B cell (primary cell): ENCODE results near the gene TSSK6. TPM values are rescaled to one million over a fixed set of nuclear protein-coding genes. Genes with fewer than 3 reads are reported as not detected.

Experiments used
- ATAC-seq: fragments of 200-7000 bp; cut with Tn5 transposase; one replicate; pipeline ENCODE4 v1.10.0; 2021; ENCODE audit warnings: low read depth, mild to moderate bottlenecking, moderate number of reproducible peaks, moderate library complexity
- CTCF ChIA-PET: fragments of 350-600 bp; sonication (Branson Sonifier 250); formaldehyde crosslinking; loops from one replicate; lab custom pipeline; 2021; ENCODE audit warnings: antibody characterized with exemption, inconsistent platforms; lab: Charles Lee
- POLR2A ChIA-PET: fragments of 350-600 bp; sonication (Branson Sonifier 250); formaldehyde crosslinking; loops from one replicate; lab custom pipeline; 2021; ENCODE audit warnings: antibody characterized with exemption; lab: Charles Lee
- DNase-seq: peaks from one replicate; pipeline ENCODE4 v3.0.0; 2013
- H2AFZ ChIP-seq: 2 replicates; pipeline ENCODE4 v1.6.1; 2012; ENCODE audit warnings: mild to moderate bottlenecking, low read depth, low read length; ENCODE audit not compliant: insufficient read depth, poor library complexity, severe bottlenecking
- H3K27ac ChIP-seq, 2 donors: 1 replicate in 1 of 2; 2 replicates in 1 of 2; pipeline ENCODE4 v1.5.1; 2012 to 2013; ENCODE audit warnings: low read length in 2 of 2, mild to moderate bottlenecking in 2 of 2, moderate library complexity in 1 of 2
- H3K27me3 ChIP-seq, 4 experiments: fragments of 200-600 bp in 1 of 4; sonication (generic) in 1 of 4; replicated peaks in 1 of 4; 1 replicate in 2 of 4; 2 replicates in 2 of 4; pipeline versions ENCODE4 v1.6.1 to v1.7.0; 2013 to 2016; ENCODE audit warnings: low read length in 3 of 4, mild to moderate bottlenecking in 2 of 4, mixed read lengths in 1 of 4, moderate library complexity in 1 of 4; ENCODE audit not compliant: insufficient read depth in 4 of 4, control insufficient read depth in 3 of 4; ENCODE audit errors: control extremely low read depth in 1 of 4
- H3K36me3 ChIP-seq, 2 experiments: replicated peaks in 1 of 2; 1 replicate in 1 of 2; 2 replicates in 1 of 2; pipeline versions ENCODE4 v1.6.1 to v1.7.1; 2013; ENCODE audit warnings: low read length in 1 of 2; ENCODE audit not compliant: insufficient read depth in 2 of 2, control insufficient read depth in 1 of 2; ENCODE audit errors: control extremely low read depth in 1 of 2, extremely low read depth in 1 of 2
- H3K4me1 ChIP-seq, 2 donors: fragments of 200-600 bp in 1 of 2; sonication (generic) in 1 of 2; 1 replicate in 1 of 2; 2 replicates in 1 of 2; pipeline versions ENCODE4 v1.5.1 to v1.6.1; 2013 to 2017; ENCODE audit warnings: low read length in 2 of 2; ENCODE audit not compliant: control insufficient read depth in 2 of 2, insufficient read depth in 2 of 2
- H3K4me2 ChIP-seq: replicated peaks from 2 replicates; pipeline ENCODE3; 2012; ENCODE audit warnings: mild to moderate bottlenecking, low read depth, low read length; ENCODE audit not compliant: poor library complexity, severe bottlenecking
- H3K4me3 ChIP-seq, 5 experiments: fragments of 200-600 bp in 1 of 5; sonication (generic) in 1 of 5; 1 replicate in 3 of 5; 2 replicates in 2 of 5; pipeline versions ENCODE4 v1.5.1 to v1.7.0; 2011 to 2016; ENCODE audit warnings: low read length in 4 of 5, mild to moderate bottlenecking in 4 of 5, low read depth in 2 of 5, control low read depth in 1 of 5, moderate library complexity in 1 of 5; ENCODE audit not compliant: insufficient read depth in 1 of 5; ENCODE audit errors: control extremely low read depth in 1 of 5, extremely low read depth in 1 of 5
- H3K79me2 ChIP-seq: fragments of 200-600 bp; sonication (generic); one replicate; pipeline ENCODE4 v1.6.0; 2016; ENCODE audit warnings: low read length; ENCODE audit not compliant: control insufficient read depth, insufficient read depth
- H3K9ac ChIP-seq: fragments of 200-600 bp; sonication (generic); 2 replicates; pipeline ENCODE4 v1.6.1; 2017; ENCODE audit warnings: mild to moderate bottlenecking, low read length, moderate library complexity
- H3K9me3 ChIP-seq, 3 donors: one replicate each; pipeline versions ENCODE4 v1.6.1 to v1.7.1; 2013; ENCODE audit warnings: low read length in 2 of 3; ENCODE audit not compliant: control insufficient read depth in 2 of 3, insufficient read depth in 1 of 3; ENCODE audit errors: control extremely low read depth in 1 of 3
- H4K20me1 ChIP-seq: 2 replicates; pipeline ENCODE4 v1.6.0; 2012; ENCODE audit warnings: mild to moderate bottlenecking, low read length; ENCODE audit not compliant: insufficient read depth, control insufficient read depth, poor library complexity, severe bottlenecking
- H3K27ac Mint-ChIP-seq: one replicate; pipeline ENCODE4 v1.8.0; 2021; ENCODE audit warnings: mixed read lengths
- H3K27me3 Mint-ChIP-seq: one replicate; pipeline ENCODE4 v1.8.0; 2021; ENCODE audit warnings: mixed read lengths
- H3K4me1 Mint-ChIP-seq: one replicate; pipeline ENCODE4 v1.8.0; 2021; ENCODE audit warnings: mixed read lengths
- H3K4me3 Mint-ChIP-seq: one replicate; pipeline ENCODE4 v1.8.0; 2021; ENCODE audit warnings: mixed read lengths
- H3K9me3 Mint-ChIP-seq: one replicate; pipeline ENCODE4 v1.8.0; 2022; ENCODE audit warnings: mixed read lengths; ENCODE audit not compliant: insufficient read depth
- EZH2 ChIP-seq: IDR thresholded peaks from 2 replicates; pipeline ENCODE4 v1.6.1; 2012; ENCODE audit warnings: borderline replicate concordance, low read depth, mild to moderate bottlenecking, moderate library complexity, low read length; ENCODE audit not compliant: insufficient read depth, poor library complexity, severe bottlenecking
- WGBS: methylation state at CpG from one replicate; pipeline ENCODE4 v1.1.5; 2013; ENCODE audit warnings: missing lambda C conversion rate; ENCODE audit not compliant: insufficient coverage; 5-methylcytosine and 5-hydroxymethylcytosine counted together
- intact Hi-C: fragments of 100-400 bp; cut with micrococcal nuclease; formaldehyde crosslinking; loops from one replicate; pipeline ENCODE4 v1.10.0; 2022
- polyA plus RNA-seq: library from polyadenylated mRNA; depleted of rRNA; stranded (reverse); fragments of >200 nt; gene quantifications from 2 replicates; pipeline ENCODE4 v1.2.3, GENCODE V29; 2012
- total RNA-seq, 2 donors: library from RNA; stranded (reverse); fragments of 120-200 nt in 1 of 2; gene quantifications; 1 replicate in 1 of 2; 2 replicates in 1 of 2; pipeline versions ENCODE4 v1.2.3 to v1.2.4, GENCODE V29; 2013 to 2022
- TF ChIP-seq, protein P1 (sequence below): fragments of 200-600 bp; IDR thresholded peaks from one replicate; pipeline ENCODE4 v1.8.0; 2022; ENCODE audit warnings: antibody characterized with exemption, mild to moderate bottlenecking

TSSK6 gene
- total and polyA plus RNA-seq, 2 donors (not counting 1 experiment from before 2014, with no cell fraction given), result 8.9 to 9.6 TPM

- 23% methylated on average over 74 of the region's 74 CpGs for WGBS
- no peak overlapping the region for H3K27ac Mint-ChIP-seq
- POLR2A ChIA-PET, result no interaction called here
- no peak overlapping the region for H3K27ac ChIP-seq
- TF ChIP-seq, protein P1, sequence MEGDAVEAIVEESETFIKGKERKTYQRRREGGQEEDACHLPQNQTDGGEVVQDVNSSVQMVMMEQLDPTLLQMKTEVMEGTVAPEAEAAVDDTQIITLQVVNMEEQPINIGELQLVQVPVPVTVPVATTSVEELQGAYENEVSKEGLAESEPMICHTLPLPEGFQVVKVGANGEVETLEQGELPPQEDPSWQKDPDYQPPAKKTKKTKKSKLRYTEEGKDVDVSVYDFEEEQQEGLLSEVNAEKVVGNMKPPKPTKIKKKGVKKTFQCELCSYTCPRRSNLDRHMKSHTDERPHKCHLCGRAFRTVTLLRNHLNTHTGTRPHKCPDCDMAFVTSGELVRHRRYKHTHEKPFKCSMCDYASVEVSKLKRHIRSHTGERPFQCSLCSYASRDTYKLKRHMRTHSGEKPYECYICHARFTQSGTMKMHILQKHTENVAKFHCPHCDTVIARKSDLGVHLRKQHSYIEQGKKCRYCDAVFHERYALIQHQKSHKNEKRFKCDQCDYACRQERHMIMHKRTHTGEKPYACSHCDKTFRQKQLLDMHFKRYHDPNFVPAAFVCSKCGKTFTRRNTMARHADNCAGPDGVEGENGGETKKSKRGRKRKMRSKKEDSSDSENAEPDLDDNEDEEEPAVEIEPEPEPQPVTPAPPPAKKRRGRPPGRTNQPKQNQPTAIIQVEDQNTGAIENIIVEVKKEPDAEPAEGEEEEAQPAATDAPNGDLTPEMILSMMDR, result no peak
- no peak for TF ChIP-seq EZH2
- H3K27me3 Mint-ChIP-seq, result peaks cover 22% of the 10 kb centered on the region
- H4K20me1 ChIP-seq, result no peaks in the 10 kb centered on the region
- no peaks in the 10 kb centered on the region for H3K9me3 Mint-ChIP-seq
- H3K9ac ChIP-seq, result peak overlapping the region; percentile 58
- H3K4me3 Mint-ChIP-seq, result peak overlapping the region; percentile 80
- H3K9me3 ChIP-seq, result peaks cover 0 to 39% (median 0%) of the 10 kb centered on the region in 3 donors
- peaks cover 25% of the 10 kb centered on the region for H3K4me1 Mint-ChIP-seq
- ATAC-seq (peak; percentile 59), DNase-seq (peak; percentile 65)
- no peaks in the 10 kb centered on the region for H3K36me3 ChIP-seq
- peak overlapping the region; percentile 90 for H3K4me2 ChIP-seq
- peaks cover 36 to 38% of the 10 kb centered on the region in 2 donors for H3K4me1 ChIP-seq
- peak overlapping the region in 3 of 5 experiments; percentile 35 to 57 (median 48) for H3K4me3 ChIP-seq
- CTCF ChIA-PET, result no interaction called here
- intact Hi-C loops, result no loop called here
- H3K27me3 ChIP-seq, result peaks cover 0 to 62% (median 23%) of the 10 kb centered on the region in 4 experiments
- H3K79me2 ChIP-seq, result no peaks in the 10 kb centered on the region
- H2AFZ ChIP-seq, result peak overlapping the region; percentile 54
Observed at GRCh38 chr19:19540064-19540714, 24.8 kb upstream of the TSSK6 start.

DNA sequence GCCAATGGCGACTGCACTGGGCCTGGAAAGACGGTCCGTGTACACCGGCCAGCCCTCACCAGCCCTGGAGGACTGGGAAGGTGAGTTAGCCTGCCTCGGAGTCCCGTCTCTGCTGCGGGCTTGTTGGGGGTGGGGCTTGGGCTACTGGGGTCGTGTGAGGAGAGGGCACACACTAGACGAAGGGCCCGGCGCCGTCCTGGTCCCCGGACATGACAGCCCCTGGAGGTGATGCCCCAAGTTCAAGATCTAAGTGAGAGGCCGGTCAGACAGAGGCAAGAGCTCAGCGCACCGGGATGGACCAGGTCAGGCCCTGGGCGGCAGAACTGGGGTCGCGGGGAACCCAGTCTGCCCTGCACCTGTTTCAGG is 24.3 kb upstream of the TSSK6 start:
- Histone ChIP-seq H3K36me3 (no peaks in the 10 kb centered on the region), H3K27me3 (peaks cover 0 to 62% (median 23%) of the 10 kb centered on the region in 4 experiments), H2AFZ (no peak overlapping the region), H3K4me3 (no peak overlapping the region), H3K4me2 (peak overlapping the region; percentile 90), H3K79me2 (no peaks in the 10 kb centered on the region), H3K9ac (no peak overlapping the region), H3K4me1 (peaks cover 36 to 38% of the 10 kb centered on the region in 2 donors), H3K9me3 (peaks cover 0 to 36% (median 0%) of the 10 kb centered on the region in 3 donors), H4K20me1 (no peaks in the 10 kb centered on the region), H3K27ac (no peak overlapping the region)
- intact Hi-C loops, result no loop called here
- 40% methylated on average over 15 of the region's 19 CpGs for WGBS
- H3K9me3 Mint-ChIP-seq, result no peaks in the 10 kb centered on the region
- H3K27me3 Mint-ChIP-seq, result peaks cover 22% of the 10 kb centered on the region
- peak; percentile 44 for DNase-seq
- no peak for TF ChIP-seq EZH2
- TF ChIP-seq, protein P1, result no peak
- ChIA-PET POLR2A (no interaction called here), CTCF (no interaction called here)
- peaks cover 25% of the 10 kb centered on the region for H3K4me1 Mint-ChIP-seq
- H3K4me3 Mint-ChIP-seq, result peak overlapping the region; percentile 26
- no peak overlapping the region for H3K27ac Mint-ChIP-seq
- no peak for ATAC-seq
